SK-N-SH treated with all-trans-retinoic acid at 6 μM for 48 hours (cell line): ENCODE results near the gene CGNL1.

Experiments used
- ATAC-seq: fragments of 200-7000 bp; cut with Tn5 transposase; 3 replicates; pipeline ENCODE4 v1.9.1; 2020; ENCODE audit warnings: mild to moderate bottlenecking, moderate library complexity
- ARNTL ChIP-seq: fragments of 450-650 bp; formaldehyde crosslinking; IDR thresholded peaks from 2 replicates; pipeline ENCODE4 v1.5.0; 2020; ENCODE audit warnings: low read depth, mild to moderate bottlenecking, moderate library complexity, borderline replicate concordance
- BACH2 ChIP-seq: fragments of 250-450 bp; sonication (Bioruptor Pico); IDR thresholded peaks from 2 replicates; pipeline ENCODE4 v1.9.0; 2021; ENCODE audit warnings: mild to moderate bottlenecking, borderline replicate concordance
- CREB5 ChIP-seq: fragments of 250-450 bp; sonication (Bioruptor Pico); IDR thresholded peaks from 2 replicates; pipeline ENCODE4 v1.5.1; 2020; ENCODE audit warnings: low read depth, mild to moderate bottlenecking, moderate library complexity
- CSDC2 ChIP-seq: fragments of 250-450 bp; sonication (Bioruptor Pico); IDR thresholded peaks from 2 replicates; pipeline ENCODE4 v1.5.0; 2020; ENCODE audit warnings: mild to moderate bottlenecking, moderate library complexity
- ESRRG ChIP-seq: fragments of 250-450 bp; sonication (Bioruptor Pico); IDR thresholded peaks from 2 replicates; pipeline ENCODE4 v1.6.1; 2021; ENCODE audit warnings: mild to moderate bottlenecking
- GLIS3 ChIP-seq: fragments of 250-450 bp; sonication (Bioruptor Pico); IDR thresholded peaks from 2 replicates; pipeline ENCODE4 v1.5.0; 2020; ENCODE audit warnings: mild to moderate bottlenecking, moderate library complexity
- ISL1 ChIP-seq: fragments of 250-450 bp; sonication (Bioruptor Pico); IDR thresholded peaks from 2 replicates; pipeline ENCODE4 v2.1.2; 2022; ENCODE audit warnings: mild to moderate bottlenecking, moderate library complexity
- OSR1 ChIP-seq: fragments of 250-450 bp; sonication (Bioruptor Pico); IDR thresholded peaks from 2 replicates; pipeline ENCODE4 v1.8.0; 2022; ENCODE audit warnings: moderate library complexity, mild to moderate bottlenecking, inconsistent platforms
- POU6F1 ChIP-seq: fragments of 250-450 bp; sonication (Bioruptor Pico); IDR thresholded peaks from 2 replicates; pipeline ENCODE4 v1.8.0; 2021; ENCODE audit warnings: low read depth, mild to moderate bottlenecking, moderate library complexity, borderline replicate concordance
- PPARA ChIP-seq: fragments of 250-450 bp; sonication (Bioruptor Pico); IDR thresholded peaks from 2 replicates; pipeline ENCODE4 v1.5.0; 2020; ENCODE audit warnings: mild to moderate bottlenecking, borderline replicate concordance
- RARB ChIP-seq: fragments of 250-450 bp; sonication (Bioruptor Pico); IDR thresholded peaks from 2 replicates; pipeline ENCODE4 v1.8.0; 2021; ENCODE audit warnings: mild to moderate bottlenecking, moderate library complexity
- SNAI2 ChIP-seq: fragments of 250-450 bp; sonication (Bioruptor Pico); IDR thresholded peaks from 2 replicates; pipeline ENCODE4 v1.5.0; 2020; ENCODE audit warnings: mild to moderate bottlenecking, moderate library complexity
- TCF4 ChIP-seq: fragments of 250-450 bp; sonication (Bioruptor Pico); IDR thresholded peaks from 2 replicates; pipeline ENCODE4 v1.8.0; 2021; ENCODE audit warnings: mild to moderate bottlenecking, moderate library complexity, borderline replicate concordance
- TOX ChIP-seq: fragments of 250-450 bp; sonication (Bioruptor Pico); IDR thresholded peaks from 2 replicates; pipeline ENCODE4 v1.8.0; 2021; ENCODE audit warnings: mild to moderate bottlenecking, moderate library complexity, borderline replicate concordance
- ZC3H10 ChIP-seq: fragments of 250-450 bp; sonication (Bioruptor Pico); IDR thresholded peaks from 2 replicates; pipeline ENCODE4 v1.5.1; 2021; ENCODE audit warnings: mild to moderate bottlenecking, moderate library complexity
- ZFP3 ChIP-seq: fragments of 250-450 bp; sonication (Bioruptor Pico); IDR thresholded peaks from 2 replicates; pipeline ENCODE4 v1.5.0; 2020; ENCODE audit warnings: mild to moderate bottlenecking, moderate library complexity
- ZNF565 ChIP-seq: fragments of 450-650 bp; formaldehyde crosslinking; conservative IDR thresholded peaks from 2 replicates; pipeline ENCODE4 v1.5.0; 2020; ENCODE audit warnings: low read depth, mild to moderate bottlenecking, moderate library complexity
- ZNF8 ChIP-seq: fragments of 450-650 bp; formaldehyde crosslinking; IDR thresholded peaks from 2 replicates; pipeline ENCODE4 v1.5.0; 2020; ENCODE audit warnings: mild to moderate bottlenecking, moderate library complexity
- TF ChIP-seq, protein P1 (sequence below): fragments of 250-450 bp; sonication (Bioruptor Pico); IDR thresholded peaks from 2 replicates; pipeline ENCODE4 v1.5.1; 2021; ENCODE audit warnings: mild to moderate bottlenecking, moderate library complexity
- TF ChIP-seq, protein P2 (sequence below): fragments of 250-450 bp; sonication (Bioruptor Pico); IDR thresholded peaks from 2 replicates; pipeline ENCODE4 v1.5.0; 2020; ENCODE audit warnings: mild to moderate bottlenecking, moderate library complexity

CGNL1 gene

DNA sequence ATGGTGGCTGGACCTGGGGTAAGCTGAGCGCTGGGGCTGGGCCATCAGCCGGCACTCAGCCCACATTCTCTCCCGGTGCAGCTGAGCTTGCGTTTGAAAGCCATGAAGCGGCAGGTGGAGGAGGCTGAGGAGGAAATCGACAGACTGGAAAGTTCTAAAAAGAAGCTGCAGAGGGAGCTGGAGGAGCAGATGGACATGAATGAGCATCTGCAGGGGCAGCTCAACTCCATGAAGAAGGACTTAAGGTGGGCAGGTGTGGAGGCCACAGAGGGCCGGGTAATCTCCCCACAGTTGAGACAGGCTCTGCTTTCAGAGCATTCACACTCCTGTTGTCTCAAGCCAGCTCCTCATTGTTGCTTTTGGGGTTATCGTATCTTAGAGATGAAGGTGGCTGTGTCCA is 169.7 kb downstream of the CGNL1 start:
- no peak for TF ChIP-seq OSR1 (CRISPR knock-in tag)
- TF ChIP-seq TOX (CRISPR knock-in tag), result no peak
- TF ChIP-seq, protein P1, sequence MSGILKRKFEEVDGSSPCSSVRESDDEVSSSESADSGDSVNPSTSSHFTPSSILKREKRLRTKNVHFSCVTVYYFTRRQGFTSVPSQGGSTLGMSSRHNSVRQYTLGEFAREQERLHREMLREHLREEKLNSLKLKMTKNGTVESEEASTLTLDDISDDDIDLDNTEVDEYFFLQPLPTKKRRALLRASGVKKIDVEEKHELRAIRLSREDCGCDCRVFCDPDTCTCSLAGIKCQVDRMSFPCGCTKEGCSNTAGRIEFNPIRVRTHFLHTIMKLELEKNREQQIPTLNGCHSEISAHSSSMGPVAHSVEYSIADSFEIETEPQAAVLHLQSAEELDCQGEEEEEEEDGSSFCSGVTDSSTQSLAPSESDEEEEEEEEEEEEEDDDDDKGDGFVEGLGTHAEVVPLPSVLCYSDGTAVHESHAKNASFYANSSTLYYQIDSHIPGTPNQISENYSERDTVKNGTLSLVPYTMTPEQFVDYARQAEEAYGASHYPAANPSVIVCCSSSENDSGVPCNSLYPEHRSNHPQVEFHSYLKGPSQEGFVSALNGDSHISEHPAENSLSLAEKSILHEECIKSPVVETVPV (CRISPR knock-in tag), result no peak
- no peak for TF ChIP-seq ZC3H10 (CRISPR knock-in tag)
- no peak for TF ChIP-seq CSDC2 (CRISPR knock-in tag)
- TF ChIP-seq BACH2 (CRISPR knock-in tag), result no peak
- TF ChIP-seq TCF4 (CRISPR knock-in tag), result no peak
- TF ChIP-seq SNAI2 (CRISPR knock-in tag), result no peak
- no peak for TF ChIP-seq PPARA
- TF ChIP-seq ARNTL, result no peak
- ATAC-seq, result no peak

GRCh38 chr15:57547243-57547755 is 171.0 kb downstream of the CGNL1 start:
- no peak for ATAC-seq
- TF ChIP-seq, protein P2, sequence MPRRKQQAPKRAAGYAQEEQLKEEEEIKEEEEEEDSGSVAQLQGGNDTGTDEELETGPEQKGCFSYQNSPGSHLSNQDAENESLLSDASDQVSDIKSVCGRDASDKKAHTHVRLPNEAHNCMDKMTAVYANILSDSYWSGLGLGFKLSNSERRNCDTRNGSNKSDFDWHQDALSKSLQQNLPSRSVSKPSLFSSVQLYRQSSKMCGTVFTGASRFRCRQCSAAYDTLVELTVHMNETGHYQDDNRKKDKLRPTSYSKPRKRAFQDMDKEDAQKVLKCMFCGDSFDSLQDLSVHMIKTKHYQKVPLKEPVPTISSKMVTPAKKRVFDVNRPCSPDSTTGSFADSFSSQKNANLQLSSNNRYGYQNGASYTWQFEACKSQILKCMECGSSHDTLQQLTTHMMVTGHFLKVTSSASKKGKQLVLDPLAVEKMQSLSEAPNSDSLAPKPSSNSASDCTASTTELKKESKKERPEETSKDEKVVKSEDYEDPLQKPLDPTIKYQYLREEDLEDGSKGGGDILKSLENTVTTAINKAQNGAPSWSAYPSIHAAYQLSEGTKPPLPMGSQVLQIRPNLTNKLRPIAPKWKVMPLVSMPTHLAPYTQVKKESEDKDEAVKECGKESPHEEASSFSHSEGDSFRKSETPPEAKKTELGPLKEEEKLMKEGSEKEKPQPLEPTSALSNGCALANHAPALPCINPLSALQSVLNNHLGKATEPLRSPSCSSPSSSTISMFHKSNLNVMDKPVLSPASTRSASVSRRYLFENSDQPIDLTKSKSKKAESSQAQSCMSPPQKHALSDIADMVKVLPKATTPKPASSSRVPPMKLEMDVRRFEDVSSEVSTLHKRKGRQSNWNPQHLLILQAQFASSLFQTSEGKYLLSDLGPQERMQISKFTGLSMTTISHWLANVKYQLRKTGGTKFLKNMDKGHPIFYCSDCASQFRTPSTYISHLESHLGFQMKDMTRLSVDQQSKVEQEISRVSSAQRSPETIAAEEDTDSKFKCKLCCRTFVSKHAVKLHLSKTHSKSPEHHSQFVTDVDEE, result no peak
- TF ChIP-seq POU6F1 (CRISPR knock-in tag) (no peak), PPARA (no peak), ZNF565 (CRISPR knock-in tag) (no peak), ZC3H10 (CRISPR knock-in tag) (no peak), ZFP3 (CRISPR knock-in tag) (no peak), OSR1 (CRISPR knock-in tag) (no peak), GLIS3 (CRISPR knock-in tag) (no peak), TCF4 (CRISPR knock-in tag) (no peak), ISL1 (CRISPR knock-in tag) (no peak), CSDC2 (CRISPR knock-in tag) (no peak), RARB (CRISPR knock-in tag) (no peak), ZNF8 (no peak), CREB5 (CRISPR knock-in tag) (no peak), SNAI2 (CRISPR knock-in tag) (no peak), ESRRG (no peak), BACH2 (CRISPR knock-in tag) (no peak)
- TF ChIP-seq, protein P1 (CRISPR knock-in tag), result no peak

DNA sequence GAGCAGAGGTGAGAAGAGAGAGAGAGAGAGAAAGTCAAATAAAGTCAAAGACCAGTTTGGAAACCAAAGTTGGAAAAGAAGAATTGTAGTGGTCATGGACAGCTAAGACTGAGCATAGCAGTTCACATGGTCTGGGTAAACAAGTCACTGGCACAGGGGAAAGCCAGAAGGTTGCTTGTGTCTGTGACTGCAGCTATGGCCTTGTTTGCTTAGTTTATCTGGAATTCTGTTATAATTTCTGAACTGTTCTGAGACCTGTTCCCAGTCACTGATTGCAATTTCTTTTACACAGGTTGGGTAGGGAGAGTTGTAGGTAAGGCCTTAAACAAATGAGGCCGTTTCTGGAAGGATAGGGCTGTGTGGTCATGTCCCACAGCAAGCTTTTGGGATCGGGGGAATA is 172.0 kb downstream of the CGNL1 start:
- no peak for TF ChIP-seq ZFP3 (CRISPR knock-in tag)
- TF ChIP-seq ESRRG, result no peak
- TF ChIP-seq ZC3H10 (CRISPR knock-in tag), result no peak
- TF ChIP-seq RARB (CRISPR knock-in tag), result no peak
- no peak for TF ChIP-seq CREB5 (CRISPR knock-in tag)
- TF ChIP-seq ISL1 (CRISPR knock-in tag), result no peak
- TF ChIP-seq, protein P1 (CRISPR knock-in tag), result no peak
- no peak for TF ChIP-seq TCF4 (CRISPR knock-in tag)
- no peak for ATAC-seq
